HEK293 (cell line): Measurements from ENCODE around the gene SEPTIN5.

Source experiments
- CTCF ChIA-PET: fragments of 350-600 bp; formaldehyde crosslinking; extraction: SDS; loops from one replicate; lab custom pipeline; 2021; ENCODE audit warnings: antibody characterized with exemption; lab: Yijun Ruan, JAX
- POLR2A ChIA-PET: fragments of 300-600 bp; formaldehyde crosslinking; extraction: SDS; loops from one replicate; lab custom pipeline; 2020; ENCODE audit warnings: antibody characterized with exemption, inconsistent platforms; lab: Yijun Ruan, JAX
- H3K27ac ChIP-seq: fragments of 200-500 bp; sonication (Bioruptor generic); 2 replicates; pipeline ENCODE4 v1.5.1; 2014; ENCODE audit warnings: low read depth, low read length, control low read depth, inconsistent platforms; ENCODE audit errors: extremely low read depth
- H3K36me3 ChIP-seq, 2 experiments: fragments of 200-500 bp in 1 of 2; sonication (Bioruptor generic) in 1 of 2; 1 replicate in 1 of 2; 2 replicates in 1 of 2; pipeline ENCODE4 v1.5.1; 2014 to 2017; ENCODE audit warnings: inconsistent platforms in 2 of 2, low read length in 2 of 2; ENCODE audit not compliant: control insufficient read depth in 2 of 2, insufficient read depth in 1 of 2
- H3K4me1 ChIP-seq: fragments of 200-500 bp; sonication (Bioruptor generic); 2 replicates; pipeline ENCODE4 v1.5.1; 2014; ENCODE audit warnings: mild to moderate bottlenecking, low read length, inconsistent platforms; ENCODE audit not compliant: control insufficient read depth, insufficient read depth
- H3K4me3 ChIP-seq: 2 replicates; pipeline ENCODE4 v1.5.1; 2011; ENCODE audit warnings: low read depth, mild to moderate bottlenecking, control low read depth, low read length, moderate library complexity
- H3K9me3 ChIP-seq: fragments of 200-500 bp; sonication (Bioruptor generic); 2 replicates; pipeline ENCODE4 v1.5.1; 2014; ENCODE audit warnings: low read depth, low read length, inconsistent platforms; ENCODE audit not compliant: control insufficient read depth, insufficient read depth
- EGR2 ChIP-seq: fragments of 450-650 bp; formaldehyde crosslinking; IDR thresholded peaks from 2 replicates; pipeline ENCODE4 v1.5.1; 2016; ENCODE audit warnings: low read depth, missing biosample characterization, missing genetic modification characterization
- HOXA7 ChIP-seq: sonication (generic); formaldehyde crosslinking; IDR thresholded peaks from 2 replicates; pipeline ENCODE4 v1.8.1; 2022; ENCODE audit warnings: missing genetic modification reagents, borderline replicate concordance
- KLF8 ChIP-seq: fragments of 450-650 bp; formaldehyde crosslinking; IDR thresholded peaks from 2 replicates; pipeline ENCODE4 v1.5.1; 2016; ENCODE audit warnings: missing biosample characterization, missing genetic modification characterization
- KLF9 ChIP-seq: fragments of 450-650 bp; formaldehyde crosslinking; IDR thresholded peaks from 2 replicates; pipeline ENCODE4 v1.5.1; 2016; ENCODE audit warnings: missing biosample characterization, missing genetic modification characterization, low read depth
- MEIS1 ChIP-seq: sonication (generic); formaldehyde crosslinking; IDR thresholded peaks from 2 replicates; pipeline ENCODE4 v1.8.1; 2022; ENCODE audit warnings: missing genetic modification reagents, mild to moderate bottlenecking, borderline replicate concordance
- MZF1 ChIP-seq: fragments of 450-650 bp; formaldehyde crosslinking; IDR thresholded peaks from 2 replicates; pipeline ENCODE4 v1.5.1; 2017; ENCODE audit warnings: missing biosample characterization, missing genetic modification characterization, borderline replicate concordance
- OSR2 ChIP-seq: fragments of 450-650 bp; formaldehyde crosslinking; IDR thresholded peaks from 2 replicates; pipeline ENCODE4 v1.5.1; 2016; ENCODE audit warnings: missing biosample characterization, missing genetic modification characterization
- OVOL3 ChIP-seq: fragments of 450-650 bp; formaldehyde crosslinking; IDR thresholded peaks from 2 replicates; pipeline ENCODE4 v1.5.1; 2016; ENCODE audit warnings: missing biosample characterization, missing genetic modification characterization
- SETDB1 ChIP-seq: IDR thresholded peaks from one replicate; pipeline ENCODE4 v1.6.1; 2017; ENCODE audit warnings: mild to moderate bottlenecking, low read length, moderate library complexity, mixed read lengths; ENCODE audit not compliant: insufficient read length
- SP2 ChIP-seq: fragments of 450-650 bp; formaldehyde crosslinking; IDR thresholded peaks from 2 replicates; pipeline ENCODE4 v1.5.1; 2016; ENCODE audit warnings: missing biosample characterization, missing genetic modification characterization
- ZBTB1 ChIP-seq: fragments of 450-650 bp; formaldehyde crosslinking; IDR thresholded peaks from 2 replicates; pipeline ENCODE4 v1.5.1; 2016; ENCODE audit warnings: missing biosample characterization, missing genetic modification characterization
- ZFHX2 ChIP-seq: fragments of 450-650 bp; formaldehyde crosslinking; conservative IDR thresholded peaks from 2 replicates; pipeline ENCODE4 v1.5.1; 2016; ENCODE audit warnings: missing biosample characterization, missing genetic modification characterization
- ZIC2 ChIP-seq: fragments of 450-650 bp; formaldehyde crosslinking; IDR thresholded peaks from 2 replicates; pipeline ENCODE4 v1.5.1; 2016; ENCODE audit warnings: missing biosample characterization, missing genetic modification characterization
- ZNF114 ChIP-seq: fragments of 450-650 bp; formaldehyde crosslinking; IDR thresholded peaks from 2 replicates; pipeline ENCODE4 v1.5.0; 2017; ENCODE audit warnings: missing biosample characterization, missing genetic modification characterization
- ZNF157 ChIP-seq: fragments of 450-650 bp; formaldehyde crosslinking; IDR thresholded peaks from 2 replicates; pipeline ENCODE4 v1.5.1; 2016; ENCODE audit warnings: missing biosample characterization, missing genetic modification characterization
- ZNF274 ChIP-seq, 2 experiments: fragments of 200-500 bp in 1 of 2; fragments of 450-650 bp in 1 of 2; sonication (Bioruptor generic) in 1 of 2; formaldehyde crosslinking in 1 of 2; IDR thresholded peaks; 2 replicates each; pipeline versions ENCODE4 v1.5.1 to v1.6.1; 2014 to 2016; ENCODE audit warnings: borderline replicate concordance in 1 of 2, inconsistent platforms in 1 of 2, low read length in 1 of 2, missing biosample characterization in 1 of 2, missing genetic modification characterization in 1 of 2
- ZNF473 ChIP-seq: fragments of 450-650 bp; formaldehyde crosslinking; IDR thresholded peaks from 2 replicates; pipeline ENCODE4 v1.5.1; 2017; ENCODE audit warnings: missing biosample characterization, missing genetic modification characterization
- ZNF548 ChIP-seq: fragments of 450-650 bp; formaldehyde crosslinking; IDR thresholded peaks from 2 replicates; pipeline ENCODE4 v1.5.1; 2016; ENCODE audit warnings: missing biosample characterization, missing genetic modification characterization
- ZNF623 ChIP-seq: fragments of 450-650 bp; formaldehyde crosslinking; IDR thresholded peaks from 2 replicates; pipeline ENCODE4 v1.5.1; 2016; ENCODE audit warnings: missing biosample characterization, missing genetic modification characterization
- ZNF660 ChIP-seq: fragments of 450-650 bp; IDR thresholded peaks from 2 replicates; pipeline ENCODE4 v1.5.1; 2018; ENCODE audit warnings: missing biosample characterization, mild to moderate bottlenecking, missing genetic modification characterization
- ZNF837 ChIP-seq: fragments of 450-650 bp; formaldehyde crosslinking; IDR thresholded peaks from 2 replicates; pipeline ENCODE4 v1.5.1; 2016; ENCODE audit warnings: missing biosample characterization, missing genetic modification characterization
- TF ChIP-seq, protein P1 (sequence below): fragments of 450-650 bp; formaldehyde crosslinking; IDR thresholded peaks from 2 replicates; pipeline ENCODE4 v1.5.1; 2016; ENCODE audit warnings: missing biosample characterization, missing genetic modification characterization
- TF ChIP-seq, protein P2 (sequence below): fragments of 450-650 bp; IDR thresholded peaks from 2 replicates; pipeline ENCODE4 v1.5.1; 2018; ENCODE audit warnings: missing biosample characterization, mild to moderate bottlenecking, missing genetic modification characterization
- TF ChIP-seq, protein P3 (sequence below): fragments of 450-650 bp; formaldehyde crosslinking; IDR thresholded peaks from 2 replicates; pipeline ENCODE4 v1.5.1; 2016; ENCODE audit warnings: missing biosample characterization, missing genetic modification characterization

Gene SEPTIN5

DNA sequence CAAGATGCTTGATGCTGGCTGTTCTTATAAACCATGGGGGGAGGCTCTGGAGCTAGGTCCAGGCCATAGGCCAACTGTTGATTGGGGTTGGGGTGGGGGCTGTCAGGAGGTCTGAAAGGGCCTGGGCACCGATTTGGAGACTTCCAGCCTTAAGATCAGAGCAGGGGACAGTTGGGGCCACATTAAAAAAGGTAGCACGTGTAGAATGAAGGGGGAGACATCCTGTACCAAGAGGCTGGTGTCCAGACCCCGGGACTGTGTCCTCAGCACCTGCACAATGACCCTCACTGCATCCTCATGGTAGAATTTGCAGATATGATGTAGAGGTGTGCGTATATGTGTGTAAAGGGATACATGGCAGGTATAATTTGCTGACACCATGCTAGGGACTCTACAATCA lies 33.8 kb downstream of the SEPTIN5 start:
- H3K4me3 ChIP-seq: no peak overlapping the region
- TF ChIP-seq MEIS1 (CRISPR knock-in tag): no peak
- TF ChIP-seq, protein P1, sequence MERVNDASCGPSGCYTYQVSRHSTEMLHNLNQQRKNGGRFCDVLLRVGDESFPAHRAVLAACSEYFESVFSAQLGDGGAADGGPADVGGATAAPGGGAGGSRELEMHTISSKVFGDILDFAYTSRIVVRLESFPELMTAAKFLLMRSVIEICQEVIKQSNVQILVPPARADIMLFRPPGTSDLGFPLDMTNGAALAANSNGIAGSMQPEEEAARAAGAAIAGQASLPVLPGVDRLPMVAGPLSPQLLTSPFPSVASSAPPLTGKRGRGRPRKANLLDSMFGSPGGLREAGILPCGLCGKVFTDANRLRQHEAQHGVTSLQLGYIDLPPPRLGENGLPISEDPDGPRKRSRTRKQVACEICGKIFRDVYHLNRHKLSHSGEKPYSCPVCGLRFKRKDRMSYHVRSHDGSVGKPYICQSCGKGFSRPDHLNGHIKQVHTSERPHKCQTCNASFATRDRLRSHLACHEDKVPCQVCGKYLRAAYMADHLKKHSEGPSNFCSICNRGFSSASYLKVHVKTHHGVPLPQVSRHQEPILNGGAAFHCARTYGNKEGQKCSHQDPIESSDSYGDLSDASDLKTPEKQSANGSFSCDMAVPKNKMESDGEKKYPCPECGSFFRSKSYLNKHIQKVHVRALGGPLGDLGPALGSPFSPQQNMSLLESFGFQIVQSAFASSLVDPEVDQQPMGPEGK (tag by site-specific recombination): no peak
- TF ChIP-seq OSR2 (tag by site-specific recombination): no peak
- no peak for TF ChIP-seq KLF9 (tag by site-specific recombination)
- TF ChIP-seq SETDB1: no peak
- TF ChIP-seq, protein P2, sequence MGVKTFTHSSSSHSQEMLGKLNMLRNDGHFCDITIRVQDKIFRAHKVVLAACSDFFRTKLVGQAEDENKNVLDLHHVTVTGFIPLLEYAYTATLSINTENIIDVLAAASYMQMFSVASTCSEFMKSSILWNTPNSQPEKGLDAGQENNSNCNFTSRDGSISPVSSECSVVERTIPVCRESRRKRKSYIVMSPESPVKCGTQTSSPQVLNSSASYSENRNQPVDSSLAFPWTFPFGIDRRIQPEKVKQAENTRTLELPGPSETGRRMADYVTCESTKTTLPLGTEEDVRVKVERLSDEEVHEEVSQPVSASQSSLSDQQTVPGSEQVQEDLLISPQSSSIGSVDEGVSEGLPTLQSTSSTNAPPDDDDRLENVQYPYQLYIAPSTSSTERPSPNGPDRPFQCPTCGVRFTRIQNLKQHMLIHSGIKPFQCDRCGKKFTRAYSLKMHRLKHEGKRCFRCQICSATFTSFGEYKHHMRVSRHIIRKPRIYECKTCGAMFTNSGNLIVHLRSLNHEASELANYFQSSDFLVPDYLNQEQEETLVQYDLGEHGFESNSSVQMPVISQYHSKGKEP (tag by site-specific recombination): no peak
- TF ChIP-seq ZNF548 (tag by site-specific recombination): no peak
- no peak for TF ChIP-seq ZNF274 (IDR thresholded peaks at IDR 0.05; ENCODE audit: low read length)
- TF ChIP-seq ZNF274 (tag by site-specific recombination; IDR thresholded peaks at IDR 0.05; ENCODE audit: borderline replicate concordance): no peak
- TF ChIP-seq ZNF660 (tag by site-specific recombination): no peak
- no peak for TF ChIP-seq ZNF837 (tag by site-specific recombination)
- no peak for TF ChIP-seq SP2 (tag by site-specific recombination)
- no peak for TF ChIP-seq OVOL3 (tag by site-specific recombination)
- TF ChIP-seq, protein P3, sequence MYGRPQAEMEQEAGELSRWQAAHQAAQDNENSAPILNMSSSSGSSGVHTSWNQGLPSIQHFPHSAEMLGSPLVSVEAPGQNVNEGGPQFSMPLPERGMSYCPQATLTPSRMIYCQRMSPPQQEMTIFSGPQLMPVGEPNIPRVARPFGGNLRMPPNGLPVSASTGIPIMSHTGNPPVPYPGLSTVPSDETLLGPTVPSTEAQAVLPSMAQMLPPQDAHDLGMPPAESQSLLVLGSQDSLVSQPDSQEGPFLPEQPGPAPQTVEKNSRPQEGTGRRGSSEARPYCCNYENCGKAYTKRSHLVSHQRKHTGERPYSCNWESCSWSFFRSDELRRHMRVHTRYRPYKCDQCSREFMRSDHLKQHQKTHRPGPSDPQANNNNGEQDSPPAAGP (tag by site-specific recombination): no peak
- no peak for TF ChIP-seq HOXA7 (CRISPR knock-in tag)
- TF ChIP-seq ZNF473 (tag by site-specific recombination): no peak
- TF ChIP-seq MZF1 (tag by site-specific recombination): no peak
- no peak for TF ChIP-seq ZNF157 (tag by site-specific recombination)
- no peak for TF ChIP-seq ZNF623 (tag by site-specific recombination)
- H3K36me3 ChIP-seq: no peaks in the 10 kb centered on the region
- POLR2A ChIA-PET: no interaction called here
- no peaks in the 10 kb centered on the region for H3K9me3 ChIP-seq
- H3K4me1 ChIP-seq: no peaks in the 10 kb centered on the region
- CTCF ChIA-PET: interaction anchor here (1.4 to 4.4 kb wide), 2 partner anchors 17 to 162 kb away, joined by 13 to 19 read pairs; no protein-coding TSS in a partner anchor
- H3K27ac ChIP-seq: no peak overlapping the region

DNA sequence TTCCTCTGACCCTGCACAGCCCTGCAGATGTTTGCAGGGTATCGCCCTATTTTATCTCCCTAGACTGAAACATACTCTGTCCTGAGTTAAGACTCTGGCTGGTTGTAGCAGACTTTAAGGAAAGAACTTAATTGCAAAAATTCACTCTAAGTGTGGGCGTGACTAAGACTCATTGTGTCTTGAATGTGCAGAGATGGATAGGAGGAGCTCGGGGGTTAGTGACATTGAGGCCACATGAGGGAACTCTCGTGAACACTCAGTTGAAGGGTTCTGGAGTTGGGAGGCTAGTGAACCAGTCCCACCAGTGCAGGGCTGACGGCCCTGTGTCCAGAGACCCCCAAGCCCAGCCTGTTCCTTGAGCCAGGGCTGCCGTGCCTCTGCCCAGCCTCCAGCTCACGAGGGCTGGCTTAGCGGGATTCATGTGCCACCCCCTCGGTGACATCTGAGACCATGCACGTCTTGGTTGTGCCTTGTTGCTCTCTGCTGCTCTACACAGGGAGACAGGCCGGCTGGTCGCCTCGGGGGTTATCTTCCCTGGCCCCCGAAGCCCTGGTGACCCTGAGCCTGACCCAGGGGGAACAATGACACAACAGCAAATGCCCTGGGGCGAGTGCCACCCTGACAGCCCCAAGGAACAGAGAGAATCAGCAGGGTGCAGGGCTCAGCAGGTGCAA lies 34.8 kb downstream of the SEPTIN5 start:
- no peaks in the 10 kb centered on the region for H3K9me3 ChIP-seq
- CTCF ChIA-PET: interaction anchor here (0.8 to 1.4 kb wide), 2 partner anchors 18 to 156 kb away, joined by 3 to 13 read pairs; no protein-coding TSS in a partner anchor
- no peaks in the 10 kb centered on the region for H3K36me3 ChIP-seq
- no peak for TF ChIP-seq KLF8 (tag by site-specific recombination)
- no peak for TF ChIP-seq ZNF114
- peak; percentile 5; the same call in 1 of the 2 replicates for TF ChIP-seq EGR2 (tag by site-specific recombination)
- peak; percentile 38 for TF ChIP-seq ZIC2 (tag by site-specific recombination)
- TF ChIP-seq ZFHX2 (tag by site-specific recombination): peak; percentile 45
- TF ChIP-seq ZBTB1 (tag by site-specific recombination): no peak
- H3K4me3 ChIP-seq: no peak overlapping the region
- H3K4me1 ChIP-seq: no peaks in the 10 kb centered on the region
- POLR2A ChIA-PET: interaction anchor here (0.6 kb wide), 1 partner anchor 102 kb away, joined by 3 read pairs; no protein-coding TSS in a partner anchor
- H3K27ac ChIP-seq: no peak overlapping the region
